Tibial nerve (tissue), 3 donors: Measurements from ENCODE around the gene PLCL2.

Experiments
- POLR2A ChIP-seq, 2 donors: fragments of 450-650 bp; IDR thresholded peaks; one replicate each; pipeline ENCODE4 v1.6.1; 2017; ENCODE audit warnings: antibody characterized with exemption in 2 of 2, mild to moderate bottlenecking in 2 of 2, moderate library complexity in 2 of 2
- TF ChIP-seq, protein P1 (sequence below), 5 experiments: fragments of 200-600 bp in 3 of 5; fragments of 450-650 bp in 2 of 5; sonication (generic) in 3 of 5; IDR thresholded peaks; one replicate each; pipeline ENCODE4 v1.5.1; 2016 to 2019; ENCODE audit warnings: antibody characterized with exemption in 5 of 5, mild to moderate bottlenecking in 3 of 5, moderate library complexity in 2 of 5

DNA sequence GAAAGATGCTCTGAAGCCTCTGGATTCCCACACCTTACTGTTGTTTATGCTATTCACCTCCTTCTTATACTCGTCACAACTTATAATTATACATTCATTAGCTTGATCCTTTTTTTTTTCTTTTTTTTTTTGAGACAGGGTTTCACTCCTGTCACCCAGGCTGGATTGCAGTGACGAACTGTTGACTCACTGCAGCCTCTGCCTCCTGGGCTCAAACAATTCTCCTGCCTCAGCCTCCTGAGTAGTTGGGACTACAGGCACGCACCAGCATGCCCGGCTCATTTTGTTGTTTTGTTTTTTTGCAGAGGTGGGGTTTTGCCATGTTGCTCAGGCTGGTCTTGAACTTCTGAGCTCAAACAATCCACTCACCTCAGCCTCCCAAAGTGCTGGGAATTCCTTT, 143.6 kb downstream of the PLCL2 start:
- TF ChIP-seq, protein P1, sequence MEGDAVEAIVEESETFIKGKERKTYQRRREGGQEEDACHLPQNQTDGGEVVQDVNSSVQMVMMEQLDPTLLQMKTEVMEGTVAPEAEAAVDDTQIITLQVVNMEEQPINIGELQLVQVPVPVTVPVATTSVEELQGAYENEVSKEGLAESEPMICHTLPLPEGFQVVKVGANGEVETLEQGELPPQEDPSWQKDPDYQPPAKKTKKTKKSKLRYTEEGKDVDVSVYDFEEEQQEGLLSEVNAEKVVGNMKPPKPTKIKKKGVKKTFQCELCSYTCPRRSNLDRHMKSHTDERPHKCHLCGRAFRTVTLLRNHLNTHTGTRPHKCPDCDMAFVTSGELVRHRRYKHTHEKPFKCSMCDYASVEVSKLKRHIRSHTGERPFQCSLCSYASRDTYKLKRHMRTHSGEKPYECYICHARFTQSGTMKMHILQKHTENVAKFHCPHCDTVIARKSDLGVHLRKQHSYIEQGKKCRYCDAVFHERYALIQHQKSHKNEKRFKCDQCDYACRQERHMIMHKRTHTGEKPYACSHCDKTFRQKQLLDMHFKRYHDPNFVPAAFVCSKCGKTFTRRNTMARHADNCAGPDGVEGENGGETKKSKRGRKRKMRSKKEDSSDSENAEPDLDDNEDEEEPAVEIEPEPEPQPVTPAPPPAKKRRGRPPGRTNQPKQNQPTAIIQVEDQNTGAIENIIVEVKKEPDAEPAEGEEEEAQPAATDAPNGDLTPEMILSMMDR (IDR thresholded peaks at IDR 0.05): no peak
- no peak for TF ChIP-seq POLR2A (IDR thresholded peaks at IDR 0.05)
